ENCODE data around the gene RGS3. TPM values are rescaled to one million over a fixed set of nuclear protein-coding genes. Genes with fewer than 3 reads are reported as not detected.

The RGS3 gene
- total and polyA plus RNA-seq, 2 donors (not counting 3 experiments of a cell fraction or from before 2014, with no cell fraction given), result 356 to 416 TPM

DNA sequence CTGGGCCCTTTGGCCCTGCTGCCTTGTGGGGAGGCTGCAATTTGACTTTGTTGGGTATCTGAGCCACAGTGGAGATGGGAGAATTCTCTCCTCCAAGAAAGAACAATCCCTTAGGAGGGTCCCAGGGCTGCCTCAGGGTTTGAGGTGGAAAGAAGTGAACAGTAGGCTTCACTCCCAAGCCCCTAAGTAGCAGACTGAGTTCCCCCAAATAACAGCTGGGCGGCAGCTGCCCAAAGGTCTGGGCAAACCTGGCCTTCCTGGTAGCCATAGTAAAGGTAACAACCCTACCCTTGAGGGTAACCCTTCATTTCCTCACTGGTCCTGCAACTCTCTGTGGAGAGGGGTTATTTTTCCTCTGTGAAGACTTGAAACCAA is 746 bp downstream of the RGS3 start:
- no peak overlapping the region for H2AFZ ChIP-seq (ENCODE audit: low read depth, low read length)
- H3K9ac ChIP-seq (replicated peaks; ENCODE audit: extremely low read depth, insufficient read depth, low read length), result no peak overlapping the region
- CTCF ChIA-PET, result interaction anchor here (1.2 to 2.6 kb wide), 5 partner anchors 10 to 191 kb away, joined by 3 to 9 read pairs (median 4); no protein-coding TSS in a partner anchor
- H3K79me2 ChIP-seq (ENCODE audit: control insufficient read depth, insufficient read depth, low read length), result no peaks in the 10 kb centered on the region
- H3K4me2 ChIP-seq (ENCODE audit: insufficient read depth, low read length), result peak overlapping the region; percentile 36
- H3K4me3 ChIP-seq (replicated peaks in 1 of 3; ENCODE audit: insufficient read depth in 1 of 3, low read depth in 1 of 3, low read length in 3 of 3), result peak overlapping the region in 1 of 3 experiments; percentile 37
- H3K27me3 ChIP-seq (ENCODE audit: control insufficient read depth in 2 of 2, insufficient read depth in 2 of 2, low read length in 2 of 2), result no peaks in the 10 kb centered on the region
- no peaks in the 10 kb centered on the region for H3K9me1 ChIP-seq (replicated peaks; ENCODE audit: control insufficient read depth, extremely low read depth, insufficient read depth, low read length)
- DNase-seq (ENCODE audit: low read depth, low spot score) (no peak), FAIRE-seq (no peak)
- H3K9me3 ChIP-seq (replicated peaks; ENCODE audit: control insufficient read depth, insufficient read depth, low read length), result no peaks in the 10 kb centered on the region
- TF ChIP-seq, protein P1, sequence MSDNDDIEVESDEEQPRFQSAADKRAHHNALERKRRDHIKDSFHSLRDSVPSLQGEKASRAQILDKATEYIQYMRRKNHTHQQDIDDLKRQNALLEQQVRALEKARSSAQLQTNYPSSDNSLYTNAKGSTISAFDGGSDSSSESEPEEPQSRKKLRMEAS (IDR thresholded peaks at IDR 0.05; ENCODE audit: insufficient read depth, insufficient read length), result no peak
- TF ChIP-seq POLR2AphosphoS5 (IDR thresholded peaks at IDR 0.05; ENCODE audit: insufficient read depth, low read depth, low read length) (no peak), JUN (IDR thresholded peaks at IDR 0.05; ENCODE audit: borderline replicate concordance, insufficient read depth, insufficient read length, low read depth) (no peak), MYC (IDR thresholded peaks at IDR 0.05; ENCODE audit: low read depth, low read length) (no peak), GATA2 (IDR thresholded peaks at IDR 0.05; ENCODE audit: insufficient read depth, insufficient read length, low read depth, low read length) (no peak), FOS (IDR thresholded peaks at IDR 0.05; ENCODE audit: borderline replicate concordance, insufficient read depth, low read length) (no peak), EZH2 (IDR thresholded peaks at IDR 0.05; ENCODE audit: borderline replicate concordance, low read depth, low read length, severe bottlenecking) (no peak), POLR2A (IDR thresholded peaks at IDR 0.05; ENCODE audit: low read depth, low read length) (no peak)
- TF ChIP-seq, protein P2, sequence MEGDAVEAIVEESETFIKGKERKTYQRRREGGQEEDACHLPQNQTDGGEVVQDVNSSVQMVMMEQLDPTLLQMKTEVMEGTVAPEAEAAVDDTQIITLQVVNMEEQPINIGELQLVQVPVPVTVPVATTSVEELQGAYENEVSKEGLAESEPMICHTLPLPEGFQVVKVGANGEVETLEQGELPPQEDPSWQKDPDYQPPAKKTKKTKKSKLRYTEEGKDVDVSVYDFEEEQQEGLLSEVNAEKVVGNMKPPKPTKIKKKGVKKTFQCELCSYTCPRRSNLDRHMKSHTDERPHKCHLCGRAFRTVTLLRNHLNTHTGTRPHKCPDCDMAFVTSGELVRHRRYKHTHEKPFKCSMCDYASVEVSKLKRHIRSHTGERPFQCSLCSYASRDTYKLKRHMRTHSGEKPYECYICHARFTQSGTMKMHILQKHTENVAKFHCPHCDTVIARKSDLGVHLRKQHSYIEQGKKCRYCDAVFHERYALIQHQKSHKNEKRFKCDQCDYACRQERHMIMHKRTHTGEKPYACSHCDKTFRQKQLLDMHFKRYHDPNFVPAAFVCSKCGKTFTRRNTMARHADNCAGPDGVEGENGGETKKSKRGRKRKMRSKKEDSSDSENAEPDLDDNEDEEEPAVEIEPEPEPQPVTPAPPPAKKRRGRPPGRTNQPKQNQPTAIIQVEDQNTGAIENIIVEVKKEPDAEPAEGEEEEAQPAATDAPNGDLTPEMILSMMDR (IDR thresholded peaks at IDR 0.05; ENCODE audit: extremely low read depth in 1 of 2, insufficient read depth in 1 of 2, low read depth in 1 of 2, low read length in 2 of 2), result no peak
- intact Hi-C loops (cut with micrococcal nuclease), result no loop called here
- no peaks in the 10 kb centered on the region for H3K36me3 ChIP-seq (ENCODE audit: control insufficient read depth in 2 of 2, extremely low read depth in 1 of 2, insufficient read depth in 2 of 2, low read length in 2 of 2)
- dilution Hi-C loops (cut with MboI; ENCODE audit: extremely low pct_ligation_motif_present, low sequenced_read_pairs), result no loop called here
- BruUV-seq (replicated peaks), result no TSS peak
- no peak overlapping the region for H3K27ac ChIP-seq (ENCODE audit: insufficient read depth, low read depth, low read length)
- no peaks in the 10 kb centered on the region for H4K20me1 ChIP-seq (replicated peaks; ENCODE audit: control insufficient read depth, extremely low read depth, insufficient read depth, low read length)
- POLR2A ChIA-PET, result no interaction called here
- H3K4me1 ChIP-seq (ENCODE audit: control insufficient read depth, extremely low read depth, insufficient read depth, low read length), result no peaks in the 10 kb centered on the region
